ENCODE results near the gene PPIE. TPM values are rescaled to one million over a fixed set of nuclear protein-coding genes. Genes with fewer than 3 reads are reported as not detected.

Gene PPIE
- total RNA-seq, 1 experiment from 2014 or later, result 42.5 TPM

DNA sequence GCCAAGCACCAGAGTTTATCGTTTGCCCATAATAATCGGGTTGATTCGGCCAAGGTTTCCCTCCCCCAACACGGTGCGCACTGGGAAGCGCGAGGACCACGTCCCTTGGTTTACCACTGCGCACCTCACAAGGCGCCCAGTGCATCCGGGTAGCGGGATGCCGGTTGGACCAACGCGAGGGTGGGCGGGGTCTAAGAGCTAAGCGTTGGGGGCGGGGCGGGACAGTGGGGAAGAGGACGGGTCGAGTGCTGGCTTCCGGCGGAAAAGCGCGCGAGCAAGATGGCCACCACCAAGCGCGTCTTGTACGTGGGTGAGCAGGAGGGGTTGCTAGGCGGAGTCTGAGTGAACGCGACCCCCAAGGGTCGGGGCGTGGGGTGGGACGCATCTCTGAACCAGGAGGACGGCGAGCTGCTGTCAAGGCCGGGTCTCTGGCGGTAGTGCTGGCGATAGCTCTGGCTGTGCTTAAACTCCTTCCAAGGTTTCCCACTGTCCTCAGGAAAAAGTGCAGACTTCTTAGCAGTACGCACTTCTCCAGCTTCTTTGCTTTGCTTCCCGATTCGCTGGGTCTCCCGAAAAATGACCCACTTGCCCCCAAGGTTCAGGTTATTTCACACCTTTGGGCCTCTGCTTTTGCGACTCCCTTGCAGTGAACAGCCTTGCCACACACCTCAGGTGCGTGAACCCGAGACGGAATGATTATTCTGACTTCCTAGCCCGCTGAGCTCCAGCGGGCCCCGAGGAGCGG lies at the start of gene PPIE (continued):
- TF ChIP-seq ATF1 (CRISPR knock-in tag; IDR thresholded peaks at IDR 0.05), result no peak
- TF ChIP-seq, protein P1, sequence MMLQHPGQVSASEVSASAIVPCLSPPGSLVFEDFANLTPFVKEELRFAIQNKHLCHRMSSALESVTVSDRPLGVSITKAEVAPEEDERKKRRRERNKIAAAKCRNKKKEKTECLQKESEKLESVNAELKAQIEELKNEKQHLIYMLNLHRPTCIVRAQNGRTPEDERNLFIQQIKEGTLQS (CRISPR knock-in tag; conservative IDR thresholded peaks at IDR 0.05), result no peak
- no peak for TF ChIP-seq ZNF423 (CRISPR knock-in tag; IDR thresholded peaks at IDR 0.05)
- no peak for TF ChIP-seq GRHL2 (CRISPR knock-in tag; IDR thresholded peaks at IDR 0.05; ENCODE audit: insufficient replicate concordance, severe bottlenecking)
- TF ChIP-seq, protein P2, sequence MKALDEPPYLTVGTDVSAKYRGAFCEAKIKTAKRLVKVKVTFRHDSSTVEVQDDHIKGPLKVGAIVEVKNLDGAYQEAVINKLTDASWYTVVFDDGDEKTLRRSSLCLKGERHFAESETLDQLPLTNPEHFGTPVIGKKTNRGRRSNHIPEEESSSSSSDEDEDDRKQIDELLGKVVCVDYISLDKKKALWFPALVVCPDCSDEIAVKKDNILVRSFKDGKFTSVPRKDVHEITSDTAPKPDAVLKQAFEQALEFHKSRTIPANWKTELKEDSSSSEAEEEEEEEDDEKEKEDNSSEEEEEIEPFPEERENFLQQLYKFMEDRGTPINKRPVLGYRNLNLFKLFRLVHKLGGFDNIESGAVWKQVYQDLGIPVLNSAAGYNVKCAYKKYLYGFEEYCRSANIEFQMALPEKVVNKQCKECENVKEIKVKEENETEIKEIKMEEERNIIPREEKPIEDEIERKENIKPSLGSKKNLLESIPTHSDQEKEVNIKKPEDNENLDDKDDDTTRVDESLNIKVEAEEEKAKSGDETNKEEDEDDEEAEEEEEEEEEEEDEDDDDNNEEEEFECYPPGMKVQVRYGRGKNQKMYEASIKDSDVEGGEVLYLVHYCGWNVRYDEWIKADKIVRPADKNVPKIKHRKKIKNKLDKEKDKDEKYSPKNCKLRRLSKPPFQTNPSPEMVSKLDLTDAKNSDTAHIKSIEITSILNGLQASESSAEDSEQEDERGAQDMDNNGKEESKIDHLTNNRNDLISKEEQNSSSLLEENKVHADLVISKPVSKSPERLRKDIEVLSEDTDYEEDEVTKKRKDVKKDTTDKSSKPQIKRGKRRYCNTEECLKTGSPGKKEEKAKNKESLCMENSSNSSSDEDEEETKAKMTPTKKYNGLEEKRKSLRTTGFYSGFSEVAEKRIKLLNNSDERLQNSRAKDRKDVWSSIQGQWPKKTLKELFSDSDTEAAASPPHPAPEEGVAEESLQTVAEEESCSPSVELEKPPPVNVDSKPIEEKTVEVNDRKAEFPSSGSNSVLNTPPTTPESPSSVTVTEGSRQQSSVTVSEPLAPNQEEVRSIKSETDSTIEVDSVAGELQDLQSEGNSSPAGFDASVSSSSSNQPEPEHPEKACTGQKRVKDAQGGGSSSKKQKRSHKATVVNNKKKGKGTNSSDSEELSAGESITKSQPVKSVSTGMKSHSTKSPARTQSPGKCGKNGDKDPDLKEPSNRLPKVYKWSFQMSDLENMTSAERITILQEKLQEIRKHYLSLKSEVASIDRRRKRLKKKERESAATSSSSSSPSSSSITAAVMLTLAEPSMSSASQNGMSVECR (CRISPR knock-in tag; IDR thresholded peaks at IDR 0.05; ENCODE audit: borderline replicate concordance), result peak; percentile 43; the same call in 1 of the 2 replicates
- TF ChIP-seq, protein P3, sequence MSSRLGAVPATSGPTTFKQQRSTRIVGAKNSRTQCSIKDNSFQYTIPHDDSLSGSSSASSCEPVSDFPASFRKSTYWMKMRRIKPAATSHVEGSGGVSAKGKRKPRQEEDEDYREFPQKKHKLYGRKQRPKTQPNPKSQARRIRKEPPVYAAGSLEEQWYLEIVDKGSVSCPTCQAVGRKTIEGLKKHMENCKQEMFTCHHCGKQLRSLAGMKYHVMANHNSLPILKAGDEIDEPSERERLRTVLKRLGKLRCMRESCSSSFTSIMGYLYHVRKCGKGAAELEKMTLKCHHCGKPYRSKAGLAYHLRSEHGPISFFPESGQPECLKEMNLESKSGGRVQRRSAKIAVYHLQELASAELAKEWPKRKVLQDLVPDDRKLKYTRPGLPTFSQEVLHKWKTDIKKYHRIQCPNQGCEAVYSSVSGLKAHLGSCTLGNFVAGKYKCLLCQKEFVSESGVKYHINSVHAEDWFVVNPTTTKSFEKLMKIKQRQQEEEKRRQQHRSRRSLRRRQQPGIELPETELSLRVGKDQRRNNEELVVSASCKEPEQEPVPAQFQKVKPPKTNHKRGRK (CRISPR knock-in tag; IDR thresholded peaks at IDR 0.05; ENCODE audit: borderline replicate concordance), result no peak
- peak; percentile 76 for TF ChIP-seq SP1 (CRISPR knock-in tag; conservative IDR thresholded peaks at IDR 0.05)
- TF ChIP-seq ZNF121 (CRISPR knock-in tag; IDR thresholded peaks at IDR 0.05), result no peak
- no peak for TF ChIP-seq SOX15 (CRISPR knock-in tag; IDR thresholded peaks at IDR 0.05)
- no peak for TF ChIP-seq CBFB (CRISPR knock-in tag; IDR thresholded peaks at IDR 0.05; ENCODE audit: low read depth)
- no peak for TF ChIP-seq RORB (CRISPR knock-in tag; IDR thresholded peaks at IDR 0.05)
- no peak for TF ChIP-seq ZNF416 (CRISPR knock-in tag; IDR thresholded peaks at IDR 0.05)
- TF ChIP-seq, protein P4, sequence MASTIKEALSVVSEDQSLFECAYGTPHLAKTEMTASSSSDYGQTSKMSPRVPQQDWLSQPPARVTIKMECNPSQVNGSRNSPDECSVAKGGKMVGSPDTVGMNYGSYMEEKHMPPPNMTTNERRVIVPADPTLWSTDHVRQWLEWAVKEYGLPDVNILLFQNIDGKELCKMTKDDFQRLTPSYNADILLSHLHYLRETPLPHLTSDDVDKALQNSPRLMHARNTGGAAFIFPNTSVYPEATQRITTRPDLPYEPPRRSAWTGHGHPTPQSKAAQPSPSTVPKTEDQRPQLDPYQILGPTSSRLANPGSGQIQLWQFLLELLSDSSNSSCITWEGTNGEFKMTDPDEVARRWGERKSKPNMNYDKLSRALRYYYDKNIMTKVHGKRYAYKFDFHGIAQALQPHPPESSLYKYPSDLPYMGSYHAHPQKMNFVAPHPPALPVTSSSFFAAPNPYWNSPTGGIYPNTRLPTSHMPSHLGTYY (CRISPR knock-in tag; IDR thresholded peaks at IDR 0.05), result no peak
- TF ChIP-seq ZBTB21 (CRISPR knock-in tag; IDR thresholded peaks at IDR 0.05; ENCODE audit: borderline replicate concordance), result no peak
- TF ChIP-seq, protein P5, sequence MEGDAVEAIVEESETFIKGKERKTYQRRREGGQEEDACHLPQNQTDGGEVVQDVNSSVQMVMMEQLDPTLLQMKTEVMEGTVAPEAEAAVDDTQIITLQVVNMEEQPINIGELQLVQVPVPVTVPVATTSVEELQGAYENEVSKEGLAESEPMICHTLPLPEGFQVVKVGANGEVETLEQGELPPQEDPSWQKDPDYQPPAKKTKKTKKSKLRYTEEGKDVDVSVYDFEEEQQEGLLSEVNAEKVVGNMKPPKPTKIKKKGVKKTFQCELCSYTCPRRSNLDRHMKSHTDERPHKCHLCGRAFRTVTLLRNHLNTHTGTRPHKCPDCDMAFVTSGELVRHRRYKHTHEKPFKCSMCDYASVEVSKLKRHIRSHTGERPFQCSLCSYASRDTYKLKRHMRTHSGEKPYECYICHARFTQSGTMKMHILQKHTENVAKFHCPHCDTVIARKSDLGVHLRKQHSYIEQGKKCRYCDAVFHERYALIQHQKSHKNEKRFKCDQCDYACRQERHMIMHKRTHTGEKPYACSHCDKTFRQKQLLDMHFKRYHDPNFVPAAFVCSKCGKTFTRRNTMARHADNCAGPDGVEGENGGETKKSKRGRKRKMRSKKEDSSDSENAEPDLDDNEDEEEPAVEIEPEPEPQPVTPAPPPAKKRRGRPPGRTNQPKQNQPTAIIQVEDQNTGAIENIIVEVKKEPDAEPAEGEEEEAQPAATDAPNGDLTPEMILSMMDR (IDR thresholded peaks at IDR 0.05), result no peak
- no peak for TF ChIP-seq TP53 (CRISPR knock-in tag; IDR thresholded peaks at IDR 0.05)
- no peak for TF ChIP-seq GTF2I (CRISPR knock-in tag; conservative IDR thresholded peaks at IDR 0.05)
- TF ChIP-seq RELA (CRISPR knock-in tag; IDR thresholded peaks at IDR 0.05; ENCODE audit: borderline replicate concordance), result no peak
- TF ChIP-seq, protein P6, sequence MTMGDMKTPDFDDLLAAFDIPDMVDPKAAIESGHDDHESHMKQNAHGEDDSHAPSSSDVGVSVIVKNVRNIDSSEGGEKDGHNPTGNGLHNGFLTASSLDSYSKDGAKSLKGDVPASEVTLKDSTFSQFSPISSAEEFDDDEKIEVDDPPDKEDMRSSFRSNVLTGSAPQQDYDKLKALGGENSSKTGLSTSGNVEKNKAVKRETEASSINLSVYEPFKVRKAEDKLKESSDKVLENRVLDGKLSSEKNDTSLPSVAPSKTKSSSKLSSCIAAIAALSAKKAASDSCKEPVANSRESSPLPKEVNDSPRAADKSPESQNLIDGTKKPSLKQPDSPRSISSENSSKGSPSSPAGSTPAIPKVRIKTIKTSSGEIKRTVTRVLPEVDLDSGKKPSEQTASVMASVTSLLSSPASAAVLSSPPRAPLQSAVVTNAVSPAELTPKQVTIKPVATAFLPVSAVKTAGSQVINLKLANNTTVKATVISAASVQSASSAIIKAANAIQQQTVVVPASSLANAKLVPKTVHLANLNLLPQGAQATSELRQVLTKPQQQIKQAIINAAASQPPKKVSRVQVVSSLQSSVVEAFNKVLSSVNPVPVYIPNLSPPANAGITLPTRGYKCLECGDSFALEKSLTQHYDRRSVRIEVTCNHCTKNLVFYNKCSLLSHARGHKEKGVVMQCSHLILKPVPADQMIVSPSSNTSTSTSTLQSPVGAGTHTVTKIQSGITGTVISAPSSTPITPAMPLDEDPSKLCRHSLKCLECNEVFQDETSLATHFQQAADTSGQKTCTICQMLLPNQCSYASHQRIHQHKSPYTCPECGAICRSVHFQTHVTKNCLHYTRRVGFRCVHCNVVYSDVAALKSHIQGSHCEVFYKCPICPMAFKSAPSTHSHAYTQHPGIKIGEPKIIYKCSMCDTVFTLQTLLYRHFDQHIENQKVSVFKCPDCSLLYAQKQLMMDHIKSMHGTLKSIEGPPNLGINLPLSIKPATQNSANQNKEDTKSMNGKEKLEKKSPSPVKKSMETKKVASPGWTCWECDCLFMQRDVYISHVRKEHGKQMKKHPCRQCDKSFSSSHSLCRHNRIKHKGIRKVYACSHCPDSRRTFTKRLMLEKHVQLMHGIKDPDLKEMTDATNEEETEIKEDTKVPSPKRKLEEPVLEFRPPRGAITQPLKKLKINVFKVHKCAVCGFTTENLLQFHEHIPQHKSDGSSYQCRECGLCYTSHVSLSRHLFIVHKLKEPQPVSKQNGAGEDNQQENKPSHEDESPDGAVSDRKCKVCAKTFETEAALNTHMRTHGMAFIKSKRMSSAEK (CRISPR knock-in tag; IDR thresholded peaks at IDR 0.05; ENCODE audit: borderline replicate concordance), result no peak
- no peak for TF ChIP-seq FOXJ3 (CRISPR knock-in tag; IDR thresholded peaks at IDR 0.05; ENCODE audit: borderline replicate concordance)
- TF ChIP-seq PRRX2 (CRISPR knock-in tag; IDR thresholded peaks at IDR 0.05), result no peak
- TF ChIP-seq ZNF671 (CRISPR knock-in tag; IDR thresholded peaks at IDR 0.05), result no peak
- TF ChIP-seq, protein P7, sequence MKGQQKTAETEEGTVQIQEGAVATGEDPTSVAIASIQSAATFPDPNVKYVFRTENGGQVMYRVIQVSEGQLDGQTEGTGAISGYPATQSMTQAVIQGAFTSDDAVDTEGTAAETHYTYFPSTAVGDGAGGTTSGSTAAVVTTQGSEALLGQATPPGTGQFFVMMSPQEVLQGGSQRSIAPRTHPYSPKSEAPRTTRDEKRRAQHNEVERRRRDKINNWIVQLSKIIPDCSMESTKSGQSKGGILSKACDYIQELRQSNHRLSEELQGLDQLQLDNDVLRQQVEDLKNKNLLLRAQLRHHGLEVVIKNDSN (CRISPR knock-in tag; IDR thresholded peaks at IDR 0.05), result 0 out of 2 replicates have a peak, but pooled peaks have one; percentile 10
- TF ChIP-seq ZNF219 (CRISPR knock-in tag; IDR thresholded peaks at IDR 0.05; ENCODE audit: borderline replicate concordance), result no peak
- no peak for TF ChIP-seq JUN (CRISPR knock-in tag; IDR thresholded peaks at IDR 0.05)
- no peak; the same call in 1 of the 2 replicates for TF ChIP-seq FOXP1 (CRISPR knock-in tag; IDR thresholded peaks at IDR 0.05; ENCODE audit: borderline replicate concordance)
